ENCODE data around the gene RBM38.

Gene RBM38

DNA sequence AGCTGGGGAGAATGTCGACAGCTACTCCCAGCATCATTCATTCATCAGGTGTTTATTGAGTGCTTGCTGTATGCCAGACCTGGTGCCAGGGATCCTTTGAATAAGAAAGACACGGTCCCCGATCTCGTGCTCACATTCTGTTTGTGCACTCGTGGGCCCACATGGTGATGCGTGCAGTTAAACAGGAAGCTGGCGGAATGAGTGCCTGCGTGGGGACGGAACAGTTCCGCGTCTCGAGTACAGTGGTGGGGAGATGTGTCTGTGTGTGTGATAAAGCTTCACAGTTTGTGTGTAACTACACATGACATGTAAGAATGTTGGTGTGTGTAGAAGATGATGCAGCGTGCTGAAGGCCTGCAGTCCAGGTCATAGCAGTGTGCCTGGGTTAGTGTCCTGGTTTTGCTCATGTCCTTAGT is 6.5 kb downstream of the RBM38 start:
- no peak for DNase-seq (ENCODE audit: low spot score)
- H3K4me1 ChIP-seq (ENCODE audit: insufficient read depth, poor library complexity, severe bottlenecking) = peaks cover 9% of the 10 kb centered on the region
- TF ChIP-seq CTCF (IDR thresholded peaks at IDR 0.05; ENCODE audit: poor library complexity, severe bottlenecking) = no peak
- no peak overlapping the region for H3K4me3 ChIP-seq (ENCODE audit: severe bottlenecking)
- no peaks in the 10 kb centered on the region for H3K9me3 ChIP-seq (ENCODE audit: severe bottlenecking)
- H3K36me3 ChIP-seq (ENCODE audit: low read depth) = peaks cover 15% of the 10 kb centered on the region
- no peak for ATAC-seq (ENCODE audit: low read depth)
- no peak overlapping the region for H3K27ac ChIP-seq (ENCODE audit: poor library complexity, severe bottlenecking)
- no peaks in the 10 kb centered on the region for H3K27me3 ChIP-seq (ENCODE audit: insufficient read depth, poor library complexity, severe bottlenecking)

DNA sequence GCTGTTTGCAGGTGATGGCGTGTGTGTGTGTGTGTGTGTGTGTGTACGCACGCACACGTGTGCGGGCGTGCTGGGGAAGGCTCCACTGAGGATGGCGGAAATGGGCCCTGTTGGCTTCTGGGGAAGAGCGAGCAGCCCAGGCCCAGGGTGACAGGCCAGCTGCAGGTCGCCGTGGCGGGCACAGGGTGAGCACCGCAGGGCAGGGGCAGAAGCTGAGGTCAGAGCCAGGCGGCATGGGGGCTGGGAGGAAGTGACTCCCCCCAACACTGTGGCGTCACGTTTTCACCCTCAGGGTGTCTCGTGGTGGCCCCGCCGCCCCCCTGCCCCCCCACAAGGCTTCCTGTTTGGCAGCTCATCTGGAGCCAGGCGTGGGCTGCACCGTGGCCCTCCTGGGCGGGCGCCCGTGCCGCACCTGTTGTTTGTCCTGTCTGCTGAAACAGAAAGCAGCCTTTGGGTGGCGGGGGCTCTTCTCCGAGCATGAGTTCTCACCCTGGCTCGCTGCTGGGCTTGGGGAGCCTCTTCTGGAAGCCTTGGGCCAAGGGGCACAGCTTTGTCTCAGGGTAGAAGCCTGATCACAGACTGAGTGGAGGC is 7.1 kb downstream of the RBM38 start:
- peaks cover 15% of the 10 kb centered on the region for H3K36me3 ChIP-seq (ENCODE audit: low read depth)
- H3K27ac ChIP-seq (ENCODE audit: poor library complexity, severe bottlenecking) = no peak overlapping the region
- H3K27me3 ChIP-seq (ENCODE audit: insufficient read depth, poor library complexity, severe bottlenecking) = no peaks in the 10 kb centered on the region
- no peak for DNase-seq (ENCODE audit: low spot score)
- no peak overlapping the region for H3K4me3 ChIP-seq (ENCODE audit: severe bottlenecking)
- no peaks in the 10 kb centered on the region for H3K9me3 ChIP-seq (ENCODE audit: severe bottlenecking)
- no peak for TF ChIP-seq CTCF (IDR thresholded peaks at IDR 0.05; ENCODE audit: poor library complexity, severe bottlenecking)
- peaks cover 9% of the 10 kb centered on the region for H3K4me1 ChIP-seq (ENCODE audit: insufficient read depth, poor library complexity, severe bottlenecking)
- ATAC-seq (ENCODE audit: low read depth) = no peak

DNA sequence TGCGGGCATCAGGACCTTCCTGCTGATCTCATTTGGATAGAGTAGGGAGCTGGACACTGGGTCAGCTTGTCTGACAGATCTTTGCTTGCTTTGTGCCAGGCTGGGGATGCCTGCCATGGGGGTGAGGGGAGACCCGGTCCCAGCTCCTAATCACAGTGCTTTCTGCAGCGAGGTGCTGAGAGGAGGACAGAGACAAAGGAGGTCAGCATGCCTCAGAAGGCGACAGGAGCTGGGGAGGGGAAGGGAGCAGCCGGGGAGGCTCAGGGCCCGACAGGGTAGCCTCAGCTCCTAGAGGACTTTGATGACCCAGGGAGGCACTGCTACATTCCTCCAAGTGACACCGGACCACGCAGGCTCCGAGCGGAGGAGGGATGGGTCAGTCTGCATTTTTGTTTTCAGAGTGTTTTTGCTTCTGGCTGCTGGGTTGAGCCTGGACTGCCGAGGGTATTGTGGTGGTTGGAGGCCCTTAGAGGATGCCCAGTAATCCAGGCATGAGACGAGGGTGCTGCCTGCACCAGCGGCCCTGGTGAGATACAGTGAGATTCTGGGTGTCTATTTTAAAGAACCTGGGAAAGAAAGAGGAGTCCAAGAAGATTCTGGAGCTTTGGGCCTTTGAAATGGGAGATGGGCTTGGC is 7.8 kb downstream of the RBM38 start:
- TF ChIP-seq CTCF (IDR thresholded peaks at IDR 0.05; ENCODE audit: poor library complexity, severe bottlenecking) = no peak
- DNase-seq (ENCODE audit: low spot score) = no peak
- peaks cover 15% of the 10 kb centered on the region for H3K36me3 ChIP-seq (ENCODE audit: low read depth)
- no peak for ATAC-seq (ENCODE audit: low read depth)
- no peaks in the 10 kb centered on the region for H3K9me3 ChIP-seq (ENCODE audit: severe bottlenecking)
- H3K4me3 ChIP-seq (ENCODE audit: severe bottlenecking) = no peak overlapping the region
- no peak overlapping the region for H3K27ac ChIP-seq (ENCODE audit: poor library complexity, severe bottlenecking)
- H3K4me1 ChIP-seq (ENCODE audit: insufficient read depth, poor library complexity, severe bottlenecking) = peaks cover 9% of the 10 kb centered on the region
- no peaks in the 10 kb centered on the region for H3K27me3 ChIP-seq (ENCODE audit: insufficient read depth, poor library complexity, severe bottlenecking)

GRCh38 chr20:57399587-57400155 is 8.5 kb downstream of the RBM38 start:
- no peak for ATAC-seq (ENCODE audit: low read depth)
- no peak overlapping the region for H3K27ac ChIP-seq (ENCODE audit: poor library complexity, severe bottlenecking)

More at GRCh38 chr20:57399587-57400155, 8.5 kb downstream of the RBM38 start:
- Histone ChIP-seq H3K36me3 (ENCODE audit: low read depth) (peaks cover 15% of the 10 kb centered on the region), H3K4me1 (ENCODE audit: insufficient read depth, poor library complexity, severe bottlenecking) (peaks cover 9% of the 10 kb centered on the region), H3K27me3 (ENCODE audit: insufficient read depth, poor library complexity, severe bottlenecking) (no peaks in the 10 kb centered on the region), H3K9me3 (ENCODE audit: severe bottlenecking) (no peaks in the 10 kb centered on the region), H3K4me3 (ENCODE audit: severe bottlenecking) (no peak overlapping the region)
- DNase-seq (ENCODE audit: low spot score) = no peak
- no peak for TF ChIP-seq CTCF (IDR thresholded peaks at IDR 0.05; ENCODE audit: poor library complexity, severe bottlenecking)
